Cortex of kidney (tissue), 1 donor: ENCODE measurements around the gene PHC1.
"Not testable (repeated sequence)": the region's sequence is repeated elsewhere in the genome, so short reads cannot be mapped to it uniquely, and the experiment has no call there.

Experiments used
- DNase-seq: peaks from one replicate; lab custom pipeline; 2025; lab: John Stamatoyannopoulos, UW

PHC1 gene

DNA sequence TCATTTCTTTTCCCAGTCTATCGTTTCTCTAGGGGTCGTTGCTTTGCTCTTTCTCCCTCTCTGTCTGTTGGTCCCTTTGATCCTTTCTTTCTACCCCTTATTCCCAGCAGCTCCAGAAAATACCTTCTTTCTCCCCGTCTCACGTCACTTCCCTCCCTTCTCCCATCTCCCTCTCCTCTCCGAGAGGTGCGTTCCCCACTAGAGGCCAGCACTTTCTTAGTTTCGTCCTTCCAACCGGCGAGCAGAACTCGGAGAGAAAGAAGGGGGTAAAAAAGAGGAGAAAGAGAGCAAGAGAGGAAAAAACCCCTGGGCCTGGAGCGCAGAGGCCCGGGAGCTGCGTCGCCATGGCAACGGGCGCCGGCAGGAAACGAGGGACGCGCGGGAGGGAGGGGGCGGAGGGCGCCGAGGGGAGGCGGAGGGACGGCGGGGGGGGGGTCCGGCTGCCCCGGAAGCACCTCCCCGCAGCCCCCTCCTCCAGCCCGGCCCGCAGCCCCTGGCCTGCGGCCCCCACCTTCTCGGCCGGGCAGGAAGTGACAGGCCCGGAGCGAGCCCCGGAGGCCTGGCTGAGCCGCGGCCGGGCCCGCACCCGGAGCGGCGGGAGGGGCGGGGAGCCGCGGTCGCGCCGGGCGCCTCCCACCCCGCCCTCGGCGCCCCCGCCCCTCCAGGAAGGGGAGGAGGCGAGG, at the start of gene PHC1:
PHC1 (plus strand) TSS at position 477 of the 683 bp plus-strand sequence. CDS start 3,169 bp downstream, outside the sequence.
- DNase-seq: peak; percentile 20

DNA sequence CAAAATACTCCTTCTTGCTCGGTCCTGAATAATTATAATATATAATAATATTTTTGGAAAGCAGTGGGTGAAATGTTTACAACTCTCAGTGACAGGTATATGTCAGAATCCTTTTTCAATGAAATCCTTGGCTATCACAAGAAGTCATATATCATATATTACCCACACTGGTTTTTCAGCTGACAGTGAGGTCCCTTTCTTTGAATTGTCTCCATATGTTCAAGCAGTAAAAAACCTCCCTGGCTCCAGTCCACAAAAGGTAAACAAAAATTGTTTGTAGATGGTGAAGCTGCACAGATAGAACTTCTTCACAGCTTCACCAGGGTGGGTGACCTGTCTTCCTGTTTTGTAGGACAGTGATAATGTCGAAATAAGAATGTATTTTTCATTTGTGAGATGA, 47.9 kb upstream of the PHC1 start:
- no peak for DNase-seq

DNA sequence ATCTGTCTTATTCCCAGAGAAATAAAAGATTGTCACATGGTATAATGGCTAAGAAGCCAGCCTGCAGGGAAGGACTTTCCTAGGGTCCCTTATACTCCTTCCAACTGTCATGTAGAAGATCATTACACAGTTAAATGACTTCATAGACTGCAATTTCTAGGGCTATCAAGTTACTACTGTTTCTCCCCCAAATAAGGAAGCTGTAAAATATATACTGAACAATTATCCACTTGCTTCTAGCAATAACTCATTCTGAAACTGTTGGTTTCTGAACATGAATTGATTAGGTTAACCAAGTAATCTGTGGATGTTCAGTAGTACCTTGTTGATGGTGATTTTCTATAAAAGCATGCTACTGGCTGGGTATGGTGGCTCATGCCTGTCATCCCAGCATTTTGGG, 47.3 kb upstream of the PHC1 start:
- DNase-seq: no peak

DNA sequence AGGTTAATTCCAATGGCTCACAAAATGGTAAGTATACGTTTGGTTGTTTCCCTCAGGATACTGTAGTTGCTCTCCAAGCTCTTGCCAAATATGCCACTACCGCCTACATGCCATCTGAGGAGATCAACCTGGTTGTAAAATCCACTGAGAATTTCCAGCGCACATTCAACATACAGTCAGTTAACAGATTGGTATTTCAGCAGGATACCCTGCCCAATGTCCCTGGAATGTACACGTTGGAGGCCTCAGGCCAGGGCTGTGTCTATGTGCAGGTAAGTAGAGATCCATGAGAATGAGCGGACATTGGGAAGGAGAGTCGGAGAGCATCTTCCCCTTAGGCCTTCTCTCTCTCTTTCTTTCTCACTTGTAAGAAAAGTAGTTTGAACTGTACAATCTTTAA, 46.5 kb upstream of the PHC1 start:
- no peak for DNase-seq

DNA sequence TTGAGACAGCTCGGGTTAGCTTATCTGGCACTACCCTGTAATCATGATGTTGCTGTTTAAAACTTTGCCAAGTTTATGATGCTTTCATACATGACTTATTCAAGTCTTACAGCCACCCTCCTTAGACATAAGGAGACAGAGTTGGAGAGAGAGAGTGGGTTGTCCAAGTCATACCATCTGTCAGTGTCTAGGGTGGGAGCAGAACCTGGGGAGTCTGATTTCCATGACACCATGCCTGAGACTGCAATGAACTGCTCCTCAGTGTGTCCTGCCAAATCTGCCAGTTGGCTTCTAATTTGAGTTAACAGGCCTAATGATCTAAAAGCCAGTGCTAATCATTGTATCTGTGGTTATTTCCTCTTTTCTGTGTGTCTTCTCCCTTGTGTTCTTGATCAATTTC, 43.7 kb upstream of the PHC1 start:
- DNase-seq: no peak

DNA sequence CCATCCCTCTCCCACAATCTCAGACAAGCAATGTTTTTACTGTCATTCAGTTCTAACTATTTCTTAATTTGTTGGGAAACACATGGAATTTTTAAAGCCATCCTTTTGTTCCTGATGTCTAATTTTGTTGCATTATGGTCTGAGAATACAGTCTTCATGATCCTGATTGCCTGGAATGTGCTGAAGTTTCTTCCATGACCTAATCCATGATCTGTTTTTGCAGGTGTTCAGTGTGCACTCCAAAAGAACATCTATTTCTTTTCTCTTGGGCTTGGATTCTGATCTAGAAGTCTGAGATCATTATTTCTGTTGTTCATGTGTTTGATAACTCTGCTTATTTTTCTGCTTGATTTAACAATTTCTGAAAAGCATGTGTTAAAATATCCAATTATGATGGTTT, 43.2 kb upstream of the PHC1 start:
- no peak for DNase-seq

DNA sequence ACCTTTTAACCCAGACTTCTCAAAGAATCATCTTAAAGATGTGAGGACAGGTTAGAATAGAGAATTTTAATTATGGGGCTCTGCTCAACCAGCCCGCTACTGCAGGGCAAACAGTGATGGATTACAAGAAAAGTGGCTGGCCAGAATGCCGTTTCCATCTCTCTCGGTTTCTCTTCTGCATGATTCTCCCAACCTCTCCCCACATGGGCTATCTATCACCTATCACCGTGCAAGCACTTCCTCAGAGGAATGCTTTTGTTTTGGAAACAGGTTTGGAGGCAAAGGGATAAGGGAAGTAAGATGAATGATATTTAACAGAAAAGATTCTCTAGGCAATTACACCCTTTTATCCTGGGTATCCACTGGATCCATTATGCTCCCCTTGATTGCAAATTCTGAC, 37.4 kb upstream of the PHC1 start:
- DNase-seq: no peak

DNA sequence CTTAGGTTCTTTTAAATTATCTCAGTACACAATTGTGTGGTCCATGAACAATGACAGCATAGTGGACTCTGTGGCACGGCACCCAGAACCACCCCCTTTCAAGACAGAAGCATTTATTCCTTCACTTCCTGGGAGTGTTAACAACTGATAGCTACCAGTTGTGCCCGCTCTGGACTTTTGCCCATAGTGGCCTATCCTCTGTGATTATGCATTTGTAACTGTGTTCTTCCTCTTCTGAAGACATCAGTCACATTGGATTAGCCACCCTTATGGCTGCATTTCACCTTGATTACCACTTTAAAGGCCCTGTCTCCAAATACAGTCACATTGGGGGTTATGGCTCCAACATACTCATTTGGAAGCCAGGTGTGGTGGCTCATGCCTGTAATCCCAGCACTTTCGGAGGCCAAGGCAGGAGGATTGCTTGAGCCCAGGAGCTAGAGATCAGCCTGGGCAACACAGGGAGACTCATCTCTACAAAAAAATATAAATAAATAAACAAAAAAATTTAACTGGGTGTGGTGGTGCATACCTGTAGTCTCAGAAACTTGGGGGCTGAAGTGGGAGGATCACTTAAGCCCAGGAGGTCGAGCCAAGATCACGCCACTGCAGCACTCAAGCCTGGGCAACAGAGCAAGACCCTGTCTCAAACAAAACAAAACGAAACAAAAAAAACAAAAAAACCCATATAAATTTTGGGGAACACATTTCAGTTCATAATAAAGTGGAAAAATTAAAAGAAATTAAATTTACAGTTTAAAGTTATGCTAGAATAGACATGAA, 27.6 kb upstream of the PHC1 start:
- DNase-seq: no peak

DNA sequence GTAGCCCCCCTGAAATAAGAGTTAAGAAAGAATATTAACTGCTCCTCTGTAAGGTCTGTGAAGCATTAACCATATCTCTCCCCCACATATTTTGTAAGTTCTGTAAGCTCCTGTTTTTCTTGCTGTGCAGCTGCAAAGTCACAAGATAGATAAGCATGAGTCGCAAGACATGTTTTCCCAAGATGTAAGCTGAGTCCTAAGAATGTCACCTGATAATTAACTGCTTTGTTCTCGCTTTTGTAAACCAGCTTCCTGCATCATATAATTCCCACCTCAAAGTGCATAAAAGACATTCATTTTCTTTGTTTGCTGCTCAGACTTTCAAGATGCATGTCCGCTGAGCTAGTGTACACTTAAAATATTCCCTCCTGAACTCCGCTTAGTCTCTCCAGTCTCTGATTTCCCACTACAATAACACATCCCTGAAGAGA, 27.0 kb upstream of the PHC1 start:
- no peak for DNase-seq

DNA sequence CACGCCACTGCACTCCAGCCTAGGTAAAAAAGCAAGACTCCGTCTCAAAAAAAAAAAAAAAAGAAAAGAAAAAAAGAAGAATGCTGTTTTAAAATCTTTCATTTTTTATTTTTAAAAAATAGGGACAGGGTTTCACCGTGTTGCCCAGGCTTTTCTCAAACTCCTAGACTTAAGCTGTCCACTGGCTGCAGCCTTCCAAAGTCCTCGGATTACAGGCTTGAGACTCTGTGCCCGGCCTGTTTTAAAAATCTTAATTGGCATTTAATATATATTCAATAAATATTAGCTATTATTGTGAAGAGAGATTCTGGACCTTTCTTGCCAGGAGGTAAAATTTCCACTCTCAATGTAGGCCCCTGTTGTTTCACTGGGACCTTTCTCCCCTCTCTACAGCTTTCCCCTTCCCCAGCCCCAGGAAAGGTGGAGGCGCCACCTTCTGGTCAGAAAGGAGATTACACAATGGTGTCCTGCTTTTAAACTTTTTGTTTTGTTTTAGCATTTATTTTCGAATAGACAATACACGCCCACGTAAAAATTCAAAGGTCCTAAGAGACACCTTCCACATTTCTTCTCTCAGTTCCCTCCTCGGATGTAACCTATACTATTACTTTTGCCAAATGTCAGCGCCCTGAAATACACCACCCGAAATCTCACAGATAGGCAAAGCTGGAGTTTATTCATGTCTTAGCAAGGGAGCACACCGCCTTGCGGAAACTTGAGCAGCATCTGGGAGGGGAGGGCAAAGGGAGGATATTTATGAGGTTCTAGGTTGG, 23.8 kb upstream of the PHC1 start:
- DNase-seq: no peak

DNA sequence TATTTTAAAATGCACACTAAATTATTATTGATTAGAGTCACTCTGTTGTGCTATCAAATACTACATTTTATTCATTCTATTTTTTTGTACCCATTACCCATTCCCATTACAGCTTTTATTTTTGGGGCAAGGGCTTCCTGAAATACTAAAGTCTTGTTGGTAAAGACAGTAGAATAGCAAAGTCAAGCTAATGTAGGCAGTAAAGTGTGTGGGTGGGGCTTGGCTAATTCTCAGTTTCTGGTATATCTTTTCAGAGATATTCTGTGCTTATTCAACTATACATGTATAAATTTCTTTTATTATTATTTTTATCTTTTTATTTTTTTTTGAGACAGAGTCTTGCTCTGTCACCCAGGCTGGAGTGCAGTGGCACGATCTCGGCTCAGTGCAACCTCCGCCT, 22.3 kb upstream of the PHC1 start:
- DNase-seq: no peak

DNA sequence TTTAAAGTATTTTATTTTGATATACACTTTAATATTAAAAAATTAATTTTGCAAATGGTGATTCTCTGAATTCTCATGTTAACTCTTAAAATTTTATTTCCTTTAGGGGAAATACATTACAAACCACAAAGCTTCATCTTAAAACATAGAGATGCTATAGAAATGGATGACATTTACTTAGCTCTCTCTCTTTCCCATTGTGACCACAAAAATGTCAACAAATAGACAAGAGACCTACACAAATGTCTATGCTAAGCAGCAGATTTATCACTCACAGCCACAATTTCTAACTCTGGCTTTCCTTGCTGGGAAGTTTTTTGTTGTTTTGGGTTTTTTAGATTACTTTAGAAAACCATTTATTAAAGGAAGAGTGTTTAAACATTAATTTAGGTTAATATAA, 19.9 kb upstream of the PHC1 start:
- DNase-seq: no peak

DNA sequence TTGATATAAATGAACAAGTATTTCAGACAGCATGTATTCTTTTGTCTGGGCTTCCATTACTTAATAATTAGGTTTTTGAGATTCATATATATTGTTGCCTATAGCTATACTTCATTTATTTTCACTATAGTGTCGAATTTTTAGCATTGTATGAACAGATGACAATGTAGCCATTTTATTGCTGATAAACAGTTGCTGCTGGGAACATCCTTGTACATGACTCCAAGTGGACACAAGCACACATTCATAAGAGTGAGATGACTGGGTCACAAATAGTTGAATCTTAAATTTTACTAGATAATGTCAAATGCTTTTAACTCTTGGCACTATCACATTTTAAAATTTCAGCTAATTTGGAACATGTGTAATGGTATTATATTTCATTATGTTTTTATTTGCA, 19.3 kb upstream of the PHC1 start:
- no peak for DNase-seq

DNA sequence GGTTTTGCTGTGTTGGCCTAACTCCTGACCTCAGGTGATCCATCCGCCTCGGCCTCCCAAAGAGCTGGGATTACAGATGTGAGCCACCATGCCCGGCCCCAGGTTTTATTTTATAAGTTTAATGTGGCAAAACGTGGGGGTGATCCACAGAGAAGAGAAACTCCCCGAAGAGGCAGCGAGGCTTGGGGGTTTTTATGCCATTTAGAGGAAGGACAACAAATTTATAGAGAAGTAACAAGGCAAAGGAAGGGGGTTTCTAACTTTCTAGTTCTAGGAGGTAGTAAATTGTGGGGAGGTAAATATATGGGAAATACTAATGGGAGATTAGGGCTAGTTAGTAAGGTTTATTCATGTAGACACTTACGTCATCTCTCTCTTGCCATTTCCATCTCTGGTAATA, 17.2 kb upstream of the PHC1 start:
- DNase-seq: no peak

DNA sequence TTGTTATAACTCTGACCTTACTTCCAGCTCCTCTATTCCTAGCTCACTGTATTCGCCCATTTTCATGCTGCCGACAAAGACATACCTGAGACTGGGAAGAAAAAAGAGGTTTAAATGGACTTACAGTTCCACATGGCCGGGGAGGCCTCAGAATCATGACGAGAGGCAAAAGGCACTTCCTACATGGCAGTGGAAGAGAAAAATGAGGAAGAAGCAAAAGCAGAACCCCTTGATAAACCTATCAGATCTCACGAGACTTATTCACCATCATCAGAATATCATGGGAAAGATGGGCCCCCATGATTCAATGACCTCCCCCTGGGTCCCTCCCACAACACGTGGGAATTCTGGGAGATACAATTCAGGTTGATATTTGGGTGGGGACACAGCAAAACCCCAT, 14.5 kb upstream of the PHC1 start:
- no peak for DNase-seq

DNA sequence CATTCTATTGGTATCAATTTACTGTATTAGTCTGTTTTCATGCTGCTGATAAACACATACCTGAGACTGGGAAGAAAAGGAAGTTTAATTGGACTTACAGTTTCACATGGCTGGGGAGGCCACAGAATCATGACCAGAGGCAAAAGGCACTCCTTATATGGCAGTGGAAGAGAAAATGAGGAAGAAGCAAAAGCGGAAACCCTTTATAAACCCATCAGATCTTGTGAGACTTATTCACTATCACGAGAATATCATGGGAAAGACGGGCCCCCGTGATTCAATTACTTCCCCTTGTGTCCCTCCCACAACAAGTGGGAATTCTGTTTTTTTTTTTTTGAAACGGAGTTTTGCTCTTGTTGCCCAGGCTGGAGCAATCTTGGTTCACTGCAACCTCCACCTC, 11.6 kb upstream of the PHC1 start:
- DNase-seq: not testable (repeated sequence)

DNA sequence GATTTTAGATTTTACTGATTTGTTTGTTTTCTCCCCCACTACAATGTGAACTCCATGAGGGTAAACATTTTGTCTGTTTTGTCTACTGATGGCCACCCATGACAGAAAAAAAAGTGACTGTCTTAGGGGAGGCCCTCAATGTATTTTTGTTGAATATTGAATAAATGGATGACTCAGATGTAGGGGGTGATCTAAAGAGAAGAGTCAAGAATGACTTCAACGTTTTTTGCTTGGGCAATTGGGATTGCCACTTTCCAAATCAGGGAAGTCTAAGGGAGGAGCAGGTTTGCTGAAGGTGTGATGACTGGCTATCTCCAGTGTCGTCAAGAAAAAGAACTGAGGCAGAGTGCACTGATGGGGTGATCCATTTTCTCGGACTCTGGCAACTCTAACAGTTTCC, 10.7 kb upstream of the PHC1 start:
- no peak for DNase-seq

DNA sequence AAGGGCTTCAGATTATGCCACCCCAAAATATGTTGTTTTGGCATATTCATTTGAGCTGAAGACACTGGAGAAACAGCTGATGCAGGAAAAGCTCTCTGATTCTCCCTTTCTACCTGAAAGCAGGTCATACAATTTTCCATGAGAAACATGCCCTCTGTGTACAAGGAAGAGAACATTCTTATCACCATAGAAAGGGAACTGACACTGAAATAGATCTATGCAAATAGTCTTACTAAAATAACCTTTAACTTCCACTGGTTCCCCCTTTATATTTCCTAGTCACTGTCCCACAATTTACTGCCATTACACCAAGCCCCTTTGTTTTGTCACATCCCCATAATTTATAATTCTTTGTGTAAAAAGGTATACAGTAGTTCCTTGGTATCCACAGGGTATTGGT, 9.6 kb upstream of the PHC1 start:
- DNase-seq: no peak

DNA sequence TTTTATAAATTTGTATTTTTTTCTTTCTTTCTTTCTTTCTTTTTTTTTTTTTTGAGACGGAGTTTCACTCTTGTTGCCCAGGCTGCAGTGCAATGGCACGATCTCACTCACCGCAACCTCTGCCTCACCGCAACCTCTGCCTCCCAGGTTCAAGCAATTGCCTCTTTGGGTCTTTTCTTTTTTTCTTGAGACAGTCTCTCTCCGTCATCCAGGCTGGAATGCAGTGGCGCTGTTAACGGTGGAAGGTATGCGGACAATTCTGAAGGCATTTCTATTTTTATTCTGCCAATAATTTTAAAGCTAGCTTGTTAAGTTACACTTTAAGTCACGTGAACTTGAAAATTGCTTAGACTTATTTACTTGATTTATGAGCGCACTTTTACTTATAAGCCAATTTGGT, 8.8 kb upstream of the PHC1 start:
- DNase-seq: no peak

DNA sequence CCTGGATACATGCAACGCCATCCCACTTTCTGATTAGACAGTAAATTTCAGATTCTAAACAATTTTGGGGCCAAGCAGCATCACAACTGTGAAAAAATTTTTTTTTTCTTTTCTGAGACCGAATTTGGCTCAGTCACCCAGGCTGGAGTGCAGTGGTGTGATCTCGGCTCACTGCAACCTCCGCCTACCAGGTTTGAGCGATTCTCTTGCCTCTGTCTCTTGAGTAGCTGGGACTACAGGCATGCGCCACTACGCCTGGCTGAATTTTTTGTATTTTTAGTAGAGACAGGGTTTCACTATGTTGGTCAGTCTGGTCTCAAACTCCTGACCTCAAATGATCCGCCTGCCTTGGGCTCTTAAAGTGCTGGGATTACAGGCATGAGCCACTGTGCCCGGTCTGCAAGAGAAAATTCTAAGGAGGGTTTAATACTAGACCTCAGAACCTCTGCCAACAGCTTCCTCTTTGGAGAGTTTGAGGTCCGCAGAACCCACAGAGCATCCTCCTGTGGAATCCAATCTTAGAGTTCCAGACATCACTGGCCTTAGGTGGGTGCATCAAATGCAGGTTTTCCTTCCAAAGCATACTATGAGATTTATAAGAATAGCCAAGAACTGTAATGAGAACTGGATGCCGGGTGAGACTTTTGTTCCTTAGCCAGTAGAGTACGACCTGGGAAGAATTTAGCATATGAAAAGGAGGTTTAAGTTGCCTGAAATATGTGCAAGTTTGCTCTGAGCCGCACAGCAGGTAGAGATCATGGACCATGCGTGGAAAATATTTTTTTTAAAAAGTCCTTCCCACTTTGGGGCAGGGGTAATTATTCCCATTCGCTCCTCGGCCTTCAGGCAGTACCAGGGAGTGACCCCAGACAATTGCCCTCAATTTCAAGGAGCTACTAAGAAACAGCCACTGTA, 7.8 kb upstream of the PHC1 start:
- no peak for DNase-seq

DNA sequence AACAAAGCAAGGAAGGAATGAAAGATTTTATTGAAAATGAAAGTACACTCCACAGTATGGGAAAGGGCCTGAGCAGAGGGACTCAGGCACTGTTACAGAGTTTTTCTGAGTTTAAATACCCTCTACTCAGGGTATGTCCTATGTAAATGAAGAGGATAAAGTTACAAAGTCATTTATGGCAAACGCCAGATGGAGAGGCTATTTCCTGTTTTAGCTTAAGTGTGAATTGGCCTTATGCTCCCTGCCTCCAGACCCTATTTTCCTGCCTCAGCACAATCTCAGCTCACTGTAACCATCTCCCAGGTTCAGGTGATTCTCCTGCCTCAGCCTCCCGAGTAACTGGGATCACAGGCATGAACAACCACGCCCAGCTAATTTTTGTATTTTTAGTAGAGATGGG, 6.8 kb upstream of the PHC1 start:
- no peak for DNase-seq

DNA sequence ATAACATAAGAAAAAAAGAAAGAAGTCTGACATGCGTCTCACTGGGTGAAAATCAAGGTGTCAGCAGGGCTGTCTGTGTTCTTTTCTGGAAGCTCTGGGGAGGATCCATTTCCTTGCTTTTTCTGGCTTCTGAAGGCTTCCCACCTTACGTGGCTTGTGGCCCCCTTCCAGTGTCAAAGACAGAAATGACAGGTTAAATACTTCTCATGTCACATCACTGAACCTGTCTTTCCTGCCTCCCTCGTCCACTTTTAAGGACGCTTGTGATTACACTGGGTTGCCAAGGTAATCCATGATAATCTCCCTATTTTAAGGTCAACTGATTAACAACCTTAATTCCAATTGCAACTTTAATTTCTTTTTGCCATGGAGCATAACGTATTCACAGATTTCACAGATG, 4.6 kb upstream of the PHC1 start:
- no peak for DNase-seq
